Neural progenitor cell (in vitro differentiated cells): ENCODE data around the gene ZFPL1.

Source experiments
- CTCF ChIP-seq: fragments of 200-600 bp; sonication (generic); IDR thresholded peaks from 2 replicates; pipeline ENCODE4 v1.5.1; 2017; ENCODE audit warnings: antibody characterized with exemption, mild to moderate bottlenecking
- EZH2 ChIP-seq: fragments of 200-600 bp; sonication (generic); IDR thresholded peaks from 2 replicates; pipeline ENCODE4 v1.6.1; 2017; ENCODE audit warnings: antibody characterized with exemption, mild to moderate bottlenecking, moderate library complexity

GRCh38 chr11:65077451-65077850 lies 6.6 kb upstream of the ZFPL1 start:
- TF ChIP-seq CTCF: no peak
- no peak for TF ChIP-seq EZH2
